Left ventricle myocardium inferior (tissue), 1 donor: ENCODE results near the gene ETF1. TPM values are rescaled to one million over a fixed set of nuclear protein-coding genes. Genes with fewer than 3 reads are reported as not detected.

Experiments
- DNase-seq: peaks from one replicate; pipeline ENCODE4 v3.0.0-alpha.2; 2020
- H3K27ac ChIP-seq: fragments of 200-600 bp; replicated peaks from 2 replicates; pipeline ENCODE4 v1.8.0; 2021
- H3K27me3 ChIP-seq: fragments of 200-600 bp; 2 replicates; pipeline ENCODE4 v1.8.0; 2021; ENCODE audit warnings: low read depth
- H3K36me3 ChIP-seq: fragments of 200-600 bp; 2 replicates; pipeline ENCODE4 v1.8.0; 2021
- H3K4me1 ChIP-seq: fragments of 200-600 bp; 2 replicates; pipeline ENCODE4 v1.8.0; 2021
- H3K4me3 ChIP-seq: fragments of 200-600 bp; 2 replicates; pipeline ENCODE4 v1.8.0; 2021; ENCODE audit warnings: mild to moderate bottlenecking, moderate library complexity
- H3K9me3 ChIP-seq: fragments of 200-600 bp; replicated peaks from 2 replicates; pipeline ENCODE4 v1.8.0; 2021
- CTCF ChIP-seq: fragments of 200-600 bp; IDR thresholded peaks from 2 replicates; pipeline ENCODE4 v1.8.0; 2021; ENCODE audit warnings: antibody characterized with exemption, mild to moderate bottlenecking, borderline replicate concordance
- intact Hi-C: fragments of 100-400 bp; cut with micrococcal nuclease; formaldehyde crosslinking; loops from one replicate; pipeline ENCODE4 v1.11.0; 2022
- total RNA-seq: library from RNA; stranded (reverse); fragmentation: NEBNext Ultra II Directional; extraction: Animal tissue kit (Norgen Biotek cat#: 25700); gene quantifications from one replicate; pipeline ENCODE4 v1.2.1, GENCODE V29; 2021
- donor health status: DM: no; HTN: yes; CAD: no; lungs with severe emphysema.

The ETF1 gene
- total RNA-seq, 1 donor from 2014 or later = 80.8 TPM

GRCh38 chr5:138466125-138466899, 76.7 kb downstream of the ETF1 start:
- H3K4me3 ChIP-seq = peak overlapping the region; percentile 91
- H3K36me3 ChIP-seq = no peaks in the 10 kb centered on the region
- H3K4me1 ChIP-seq = peaks cover 51% of the 10 kb centered on the region
- DNase-seq = no peak
- no peaks in the 10 kb centered on the region for H3K27me3 ChIP-seq
- TF ChIP-seq CTCF = no peak
- H3K27ac ChIP-seq = peak overlapping the region; percentile 99
- no peaks in the 10 kb centered on the region for H3K9me3 ChIP-seq
- intact Hi-C loops = no loop called here

- intact Hi-C loops = no loop called here
- H3K9me3 ChIP-seq = no peaks in the 10 kb centered on the region
- no peak for TF ChIP-seq CTCF
- H3K27ac ChIP-seq = peak within 1 kb of the TSS; percentile 99
- no peaks in the 10 kb centered on the region for H3K36me3 ChIP-seq
- H3K27me3 ChIP-seq = no peaks in the 10 kb centered on the region
- peaks cover 59% of the 10 kb centered on the region for H3K4me1 ChIP-seq
- DNase-seq = peak; percentile 94
- peak within 1 kb of the TSS; percentile 91 for H3K4me3 ChIP-seq
Observed at GRCh38 chr5:138465261-138466124, 77.5 kb downstream of the ETF1 start, which contains the start of gene EGR1. Gene EGR1, plus strand, starts transcription at chr5:138465479. Its CDS starts 283 bp downstream, at chr5:138465762.

- Histone ChIP-seq H3K27ac (peak overlapping the region; percentile 99), H3K36me3 (no peaks in the 10 kb centered on the region), H3K9me3 (no peaks in the 10 kb centered on the region), H3K4me3 (peak overlapping the region; percentile 91), H3K27me3 (no peaks in the 10 kb centered on the region), H3K4me1 (peaks cover 68% of the 10 kb centered on the region)
- peak; percentile 94 for DNase-seq
- intact Hi-C loops = no loop called here
- peak; percentile 55 for TF ChIP-seq CTCF
Observed at GRCh38 chr5:138464388-138465260, 78.4 kb downstream of the ETF1 start.

GRCh38 chr5:138464008-138464387, 79.0 kb downstream of the ETF1 start:
- intact Hi-C loops = no loop called here
- Histone ChIP-seq H3K27ac (peak overlapping the region; percentile 99), H3K4me3 (peak overlapping the region; percentile 91), H3K27me3 (no peaks in the 10 kb centered on the region), H3K36me3 (no peaks in the 10 kb centered on the region), H3K9me3 (no peaks in the 10 kb centered on the region), H3K4me1 (peaks cover 74% of the 10 kb centered on the region)
- TF ChIP-seq CTCF = peak; percentile 94
- peak; percentile 95 for DNase-seq
